Adipose tissue (tissue), 3 donors: ENCODE results near the gene WNK2. TPM values are rescaled to one million over a fixed set of nuclear protein-coding genes. Genes with fewer than 3 reads are reported as not detected.

ENCODE experiments used
- H3K27ac ChIP-seq: one replicate; pipeline ENCODE4 v1.5.1; 2013; ENCODE audit warnings: low read depth, low read length
- WGBS, 3 donors: extraction: QIAGEN DNeasy Blood & Tissue Kit; methylation state at CpG; one replicate each; pipeline ENCODE4 v1.1.7; 2013; 5-methylcytosine and 5-hydroxymethylcytosine counted together
- polyA plus RNA-seq, 3 donors: library from polyadenylated mRNA; stranded (reverse); fragments of 200-250 nt; gene quantifications; one replicate each; pipeline ENCODE4 v1.2.3, GENCODE V29; 2013
- donor health status: healthy with polysubstance abuse.
- donor health status: Bipolar disorder and iron deficiency.
- donor health status: healthy.

The WNK2 gene
- polyA plus RNA-seq, 3 donors, result 1.3 to 22.2 (median 1.3) TPM

- WGBS, 3 donors, result 35 to 70% (median 66%) methylated on average over 12 of the region's 12 CpGs
- no peak overlapping the region for H3K27ac ChIP-seq
Measured at GRCh38 chr9:93193388-93194220, 9.7 kb downstream of the WNK2 start.

- 59 to 85% (median 84%) methylated on average over 1 of the region's 1 CpG for WGBS, 3 donors
- H3K27ac ChIP-seq, result no peak overlapping the region
Measured at GRCh38 chr9:93194221-93194625, 10.3 kb downstream of the WNK2 start.

DNA sequence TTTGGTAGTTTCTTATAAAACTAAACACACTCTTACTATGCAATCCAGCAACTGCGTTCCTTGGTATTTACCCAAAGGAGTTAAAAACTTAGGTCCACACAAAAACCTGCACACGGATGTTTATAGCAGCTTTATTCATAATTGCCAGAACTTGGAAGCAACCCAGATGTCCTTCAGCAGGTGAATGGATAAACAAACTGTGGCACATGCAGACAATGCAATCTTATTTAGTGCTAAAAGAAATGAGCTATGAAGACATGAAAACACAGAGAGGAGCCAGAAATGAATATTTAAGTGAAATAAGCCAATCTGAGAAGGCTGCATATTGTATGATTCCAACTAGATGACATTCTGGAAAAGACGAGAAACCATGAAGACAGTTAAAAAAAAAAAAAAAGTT, 10.7 kb downstream of the WNK2 start:
- H3K27ac ChIP-seq, result no peak overlapping the region
- WGBS, 3 donors, result 19 to 73% (median 64%) methylated on average over 3 of the region's 3 CpGs

DNA sequence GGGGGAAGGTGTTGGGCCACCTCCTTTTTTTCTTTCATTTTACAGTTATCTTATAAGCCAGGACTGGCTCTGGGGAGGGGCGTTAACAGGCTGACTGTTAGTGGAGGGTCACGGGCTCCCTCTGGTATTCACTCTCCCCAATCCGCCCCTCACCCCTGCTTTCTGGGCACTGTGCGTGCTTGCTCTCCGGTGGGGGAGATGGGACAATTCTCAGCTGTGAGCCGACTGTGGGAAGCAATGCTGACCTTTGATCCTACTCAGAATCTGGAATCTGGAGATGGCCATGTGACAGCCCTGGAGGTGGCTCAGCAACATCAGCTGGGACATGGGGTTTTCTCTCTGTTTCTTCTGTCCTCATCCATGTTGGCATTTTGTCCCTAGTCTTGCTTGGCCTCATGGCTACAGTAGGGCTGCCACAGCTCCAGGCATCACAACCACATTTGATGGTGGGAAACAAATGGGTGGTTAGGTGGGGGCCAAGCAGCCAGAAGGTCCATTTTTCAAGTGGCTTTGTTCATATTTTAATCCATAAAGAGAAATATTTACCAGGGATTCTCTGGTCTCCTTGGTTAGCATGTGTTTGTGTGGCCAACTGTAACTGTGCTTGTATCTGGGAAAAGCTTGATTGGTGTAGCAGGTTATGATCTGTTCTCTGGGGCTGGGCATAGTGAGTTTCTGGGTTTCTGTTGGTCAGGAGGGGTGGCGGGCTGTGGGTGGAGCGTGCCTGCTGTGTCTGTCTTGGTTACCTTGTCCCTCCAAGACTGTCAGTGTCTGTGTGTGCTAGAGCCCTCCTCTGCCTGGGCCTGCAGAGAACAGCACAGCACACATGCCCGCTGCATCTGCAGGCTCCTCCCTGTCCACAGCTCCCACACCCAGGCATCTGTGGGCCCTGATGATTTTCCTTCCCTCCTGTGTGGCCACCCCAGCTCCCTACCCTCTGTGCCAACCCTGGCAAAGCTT, 12.4 kb downstream of the WNK2 start:
- 53 to 88% (median 82%) methylated on average over 9 of the region's 9 CpGs for WGBS, 3 donors
- no peak overlapping the region for H3K27ac ChIP-seq

DNA sequence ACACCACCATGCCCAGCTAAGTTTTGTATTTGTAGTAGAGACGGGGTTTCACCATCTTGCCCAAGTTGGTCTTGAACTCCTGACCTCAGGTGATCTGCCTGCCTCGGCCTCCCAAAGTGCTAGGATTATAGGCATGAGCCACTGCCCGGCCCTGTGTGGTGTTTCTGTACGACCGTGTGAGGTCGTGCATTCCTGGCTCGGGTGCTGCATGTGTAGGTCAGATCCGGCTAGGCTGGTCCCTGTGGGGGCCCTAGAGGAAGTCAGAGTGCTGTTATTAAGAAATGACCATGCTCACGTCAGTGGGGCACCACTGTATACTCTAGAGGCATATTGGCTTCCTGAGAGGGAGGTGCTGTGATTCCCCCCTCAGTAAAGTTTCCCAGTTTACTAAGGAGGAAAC, 13.7 kb downstream of the WNK2 start:
- 52 to 76% (median 74%) methylated on average over 9 of the region's 9 CpGs for WGBS, 3 donors
- no peak overlapping the region for H3K27ac ChIP-seq

- H3K27ac ChIP-seq, result no peak overlapping the region
- 42 to 85% (median 80%) methylated on average over 10 of the region's 10 CpGs for WGBS, 3 donors
Measured at GRCh38 chr9:93198117-93198837, 14.3 kb downstream of the WNK2 start.

DNA sequence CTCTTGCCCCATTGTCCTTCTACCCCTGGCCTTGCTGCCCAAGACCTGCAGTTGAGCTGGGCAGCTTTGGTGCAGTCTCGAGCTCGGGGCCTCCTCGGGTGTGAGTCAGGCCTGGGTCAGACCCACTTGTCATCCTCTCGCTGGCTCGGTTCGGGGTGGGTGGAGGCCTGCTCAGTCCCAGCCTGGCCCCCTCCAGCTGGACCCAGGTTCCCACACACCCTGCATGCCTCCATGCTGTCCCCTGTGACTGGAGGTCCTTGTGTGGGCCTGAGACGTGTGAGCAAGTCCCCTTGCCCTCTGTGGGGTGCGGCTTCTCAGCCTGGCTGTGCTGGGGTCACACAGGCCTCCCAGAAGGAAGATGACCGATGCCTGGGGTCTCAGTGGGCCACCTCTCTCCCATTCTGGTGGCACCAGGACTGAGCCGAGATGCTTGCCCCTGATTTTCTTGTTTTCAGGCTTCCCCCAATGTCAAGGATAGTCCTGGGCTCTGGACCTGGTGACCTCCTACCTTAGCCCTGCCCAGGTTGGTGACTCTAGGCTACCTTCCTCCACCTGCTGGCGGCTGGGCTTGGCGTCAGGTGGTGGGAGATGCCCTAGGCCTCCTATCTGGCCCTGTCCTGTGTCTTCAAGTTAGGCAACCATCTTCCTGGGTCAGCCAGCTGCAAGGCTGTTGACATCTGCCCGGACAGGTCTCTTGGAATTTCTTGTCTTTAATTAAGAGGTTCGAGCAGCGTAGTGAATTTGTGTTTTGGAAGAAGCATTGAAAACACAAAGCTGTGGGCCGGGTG, 15.1 kb downstream of the WNK2 start:
- no peak overlapping the region for H3K27ac ChIP-seq
- WGBS, 3 donors, result 85 to 91% (median 90%) methylated on average over 16 of the region's 16 CpGs

DNA sequence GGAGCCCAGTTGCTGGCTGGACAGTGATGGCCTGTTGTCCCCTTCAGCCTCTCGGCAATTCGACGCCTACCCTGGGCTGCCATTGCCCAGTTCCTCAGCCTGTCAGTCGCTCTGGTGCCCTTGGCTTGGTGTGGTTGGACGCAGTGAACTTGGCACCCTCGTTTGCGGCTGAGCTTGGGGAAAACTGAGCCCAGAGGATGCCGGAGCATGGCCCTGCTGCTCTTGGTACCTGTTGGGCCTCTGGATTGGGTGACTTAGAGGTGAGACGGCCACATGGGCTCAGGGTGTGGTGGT, 16.5 kb downstream of the WNK2 start:
- no peak overlapping the region for H3K27ac ChIP-seq
- WGBS, 3 donors, result 85 to 88% (median 88%) methylated on average over 9 of the region's 9 CpGs

GRCh38 chr9:93200989-93201334, 17.0 kb downstream of the WNK2 start:
- H3K27ac ChIP-seq, result no peak overlapping the region
- 57 to 88% (median 83%) methylated on average over 5 of the region's 5 CpGs for WGBS, 3 donors

- H3K27ac ChIP-seq, result no peak overlapping the region
Measured at GRCh38 chr9:93203026-93203717, 19.2 kb downstream of the WNK2 start.

GRCh38 chr9:93203718-93204469, 20.0 kb downstream of the WNK2 start:
- 71 to 86% (median 86%) methylated on average over 14 to 15 of the region's 15 CpGs for WGBS, 3 donors
- no peak overlapping the region for H3K27ac ChIP-seq

More at GRCh38 chr9:93203026-93203717, 19.2 kb downstream of the WNK2 start:
- WGBS, 3 donors, result 65 to 85% (median 85%) methylated on average over 11 of the region's 11 CpGs

GRCh38 chr9:93204470-93205043, 20.6 kb downstream of the WNK2 start:
- no peak overlapping the region for H3K27ac ChIP-seq
- WGBS, 3 donors, result 72 to 82% (median 80%) methylated on average over 4 of the region's 4 CpGs

GRCh38 chr9:93205045-93205768, 21.3 kb downstream of the WNK2 start:
- no peak overlapping the region for H3K27ac ChIP-seq
- 15 to 31% (median 31%) methylated on average over 14 of the region's 14 CpGs for WGBS, 3 donors

DNA sequence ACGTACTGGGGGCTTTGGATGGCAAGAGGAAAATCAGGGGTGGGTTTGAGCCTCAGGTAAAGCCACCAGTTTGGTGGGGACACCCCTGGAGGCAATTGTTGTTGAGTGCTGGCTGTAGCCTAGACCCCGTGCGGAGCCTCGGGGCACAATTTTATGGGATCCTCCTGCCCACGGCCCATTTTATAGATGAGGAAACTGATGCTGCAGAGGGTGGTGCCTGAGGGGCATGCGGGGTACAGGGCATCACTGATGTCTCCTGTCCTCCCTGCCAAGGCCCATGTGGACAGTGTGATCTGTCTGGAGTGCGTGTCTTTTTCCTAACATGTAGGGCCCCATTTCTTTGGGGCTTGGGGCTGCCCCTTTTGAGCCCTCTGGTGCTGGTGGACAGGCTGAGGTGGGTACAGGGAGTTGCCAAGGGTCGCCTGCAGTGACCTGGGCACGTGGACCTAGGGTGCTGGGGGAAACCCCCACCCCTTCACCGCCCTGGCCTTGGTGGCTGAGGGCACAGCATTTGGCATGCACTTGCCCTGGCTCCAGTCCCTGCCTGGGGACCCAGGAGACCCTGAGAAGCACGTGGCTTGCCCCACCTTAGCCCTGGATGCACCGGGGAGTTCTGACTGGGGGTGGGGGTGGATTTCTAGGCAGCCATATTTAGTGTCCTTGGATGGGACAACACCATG, 22.1 kb downstream of the WNK2 start:
- no peak overlapping the region for H3K27ac ChIP-seq
- 57 to 77% (median 70%) methylated on average over 12 of the region's 12 CpGs for whole genome bisulfite sequencing, 3 donors

DNA sequence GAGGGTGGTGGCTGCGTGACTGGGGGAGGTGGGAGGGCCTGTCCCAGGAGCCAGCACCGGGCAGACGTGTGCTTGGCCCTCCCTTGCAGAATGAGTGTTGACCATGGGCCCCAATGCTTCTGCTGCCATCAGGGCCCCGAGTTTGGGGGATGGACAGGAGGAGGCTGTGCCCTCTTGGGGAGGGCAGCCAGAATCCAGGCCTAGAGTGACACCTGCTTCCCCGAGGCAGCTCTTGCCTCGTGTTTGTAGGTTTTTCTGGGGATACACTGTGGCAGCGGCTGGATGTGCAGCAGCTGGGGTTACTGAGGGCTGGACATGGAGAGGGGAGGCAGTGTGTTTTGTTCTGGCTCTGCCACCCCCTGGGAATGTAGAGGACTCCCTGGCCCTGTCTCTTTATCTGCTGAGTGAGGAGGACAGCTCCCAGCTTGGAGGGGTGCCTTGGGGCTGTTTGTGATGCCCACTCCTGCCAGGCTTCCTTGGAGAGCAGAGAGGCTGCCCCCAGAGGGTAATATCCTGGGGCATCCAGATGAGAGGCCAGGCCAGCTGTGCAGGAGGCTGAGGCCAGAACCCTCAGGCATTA, 22.7 kb downstream of the WNK2 start:
- WGBS, 3 donors, result 36 to 80% (median 74%) methylated on average over 7 of the region's 7 CpGs
- no peak overlapping the region for H3K27ac ChIP-seq
